H9 (cell line): Measurements from ENCODE around the gene ETNK2. TPM values are rescaled to one million over a fixed set of nuclear protein-coding genes. Genes with fewer than 3 reads are reported as not detected.

Experiments used
- DNase-seq: peaks from one replicate; pipeline ENCODE4 v3.0.0-alpha.2; 2017
- H2AFZ ChIP-seq: one replicate; pipeline ENCODE4 v1.6.1; 2013; ENCODE audit warnings: mild to moderate bottlenecking, low read length, control low read depth, moderate library complexity
- H2AK5ac ChIP-seq: 2 replicates; pipeline ENCODE4 v1.6.1; 2013; ENCODE audit warnings: low read length, control low read depth, mixed read lengths; ENCODE audit not compliant: insufficient read length
- H2BK120ac ChIP-seq: one replicate; pipeline ENCODE4 v1.6.1; 2013; ENCODE audit warnings: low read depth, mild to moderate bottlenecking, low read length, control low read depth, inconsistent platforms; ENCODE audit not compliant: poor library complexity, severe bottlenecking
- H2BK12ac ChIP-seq: 2 replicates; pipeline ENCODE4 v1.6.1; 2013; ENCODE audit warnings: low read length, control low read depth, mixed read lengths, low read depth; ENCODE audit not compliant: insufficient read length
- H2BK15ac ChIP-seq: 2 replicates; pipeline ENCODE4 v1.6.1; 2013; ENCODE audit warnings: low read depth, low read length, control low read depth
- H2BK20ac ChIP-seq: one replicate; pipeline ENCODE4 v1.6.1; 2013; ENCODE audit warnings: low read depth, mild to moderate bottlenecking, low read length, control low read depth, inconsistent platforms; ENCODE audit not compliant: poor library complexity, severe bottlenecking
- H2BK5ac ChIP-seq: 2 replicates; pipeline ENCODE4 v1.6.1; 2013; ENCODE audit warnings: low read length, control low read depth, mixed read lengths; ENCODE audit not compliant: insufficient read length
- H3K14ac ChIP-seq: 2 replicates; pipeline ENCODE4 v1.6.1; 2013; ENCODE audit warnings: low read length, control low read depth; ENCODE audit not compliant: insufficient read depth
- H3K18ac ChIP-seq: 2 replicates; pipeline ENCODE4 v1.6.1; 2013; ENCODE audit warnings: low read depth, mild to moderate bottlenecking, mixed read lengths, low read length, control low read depth; ENCODE audit not compliant: insufficient read length
- H3K23ac ChIP-seq: 2 replicates; pipeline ENCODE4 v1.6.1; 2013; ENCODE audit warnings: low read length, control low read depth, mixed read lengths, low read depth; ENCODE audit not compliant: insufficient read length
- H3K23me2 ChIP-seq: 2 replicates; pipeline ENCODE4 v1.6.1; 2013; ENCODE audit warnings: low read depth, mild to moderate bottlenecking, mixed read lengths, low read length, control low read depth; ENCODE audit not compliant: insufficient read length, poor library complexity, severe bottlenecking
- H3K27ac ChIP-seq: 2 replicates; pipeline ENCODE4 v1.5.1; 2013; ENCODE audit warnings: low read length, control low read depth, mixed read lengths, low read depth; ENCODE audit not compliant: insufficient read length
- H3K27me3 ChIP-seq: 2 replicates; pipeline ENCODE4 v1.6.1; 2013; ENCODE audit warnings: low read length, control low read depth, inconsistent platforms; ENCODE audit not compliant: insufficient read depth
- H3K4ac ChIP-seq: 2 replicates; pipeline ENCODE4 v1.6.1; 2013; ENCODE audit warnings: low read depth, mild to moderate bottlenecking, control low read depth, inconsistent platforms, low read length, moderate library complexity
- H3K4me1 ChIP-seq: 2 replicates; pipeline ENCODE4 v1.6.1; 2013; ENCODE audit warnings: low read length, control low read depth, inconsistent platforms; ENCODE audit not compliant: insufficient read depth
- H3K4me2 ChIP-seq: 2 replicates; pipeline ENCODE4 v1.6.1; 2013; ENCODE audit warnings: low read length, control low read depth, mixed read lengths; ENCODE audit not compliant: insufficient read length, insufficient read depth
- H3K56ac ChIP-seq: 2 replicates; pipeline ENCODE4 v1.6.1; 2013; ENCODE audit warnings: low read depth, mild to moderate bottlenecking, mixed read lengths, low read length, control low read depth; ENCODE audit not compliant: insufficient read length
- H3K79me1 ChIP-seq: 2 replicates; pipeline ENCODE4 v1.6.1; 2013; ENCODE audit warnings: low read depth, mild to moderate bottlenecking, moderate library complexity, low read length, control low read depth, inconsistent platforms; ENCODE audit not compliant: insufficient read depth, poor library complexity, severe bottlenecking
- H3K79me2 ChIP-seq: 2 replicates; pipeline ENCODE4 v1.6.1; 2013; ENCODE audit warnings: low read length, control low read depth, inconsistent platforms; ENCODE audit not compliant: insufficient read depth
- H3K9ac ChIP-seq: 2 replicates; pipeline ENCODE4 v1.6.1; 2013; ENCODE audit warnings: low read length, control low read depth, mixed read lengths; ENCODE audit not compliant: insufficient read length; ENCODE audit errors: extremely low read depth
- H3K9me3 ChIP-seq: one replicate; pipeline ENCODE4 v1.6.1; 2013; ENCODE audit warnings: low read depth, low read length, inconsistent platforms; ENCODE audit not compliant: control insufficient read depth
- H3T11ph ChIP-seq: one replicate; pipeline ENCODE4 v1.6.1; 2013; ENCODE audit warnings: mild to moderate bottlenecking, low read length, control low read depth, inconsistent platforms
- H4K20me1 ChIP-seq: one replicate; pipeline ENCODE4 v1.6.1; 2013; ENCODE audit not compliant: control insufficient read depth, insufficient read length, insufficient read depth
- H4K5ac ChIP-seq: 2 replicates; pipeline ENCODE4 v1.6.1; 2013; ENCODE audit warnings: low read depth, mild to moderate bottlenecking, mixed read lengths, low read length, control low read depth; ENCODE audit not compliant: insufficient read length
- H4K8ac ChIP-seq: replicated peaks from 2 replicates; pipeline ENCODE4 v1.6.1; 2013; ENCODE audit warnings: low read length, control low read depth, mixed read lengths, low read depth; ENCODE audit not compliant: insufficient read length
- H4K91ac ChIP-seq: 2 replicates; pipeline ENCODE4 v1.6.1; 2013; ENCODE audit warnings: low read depth, mild to moderate bottlenecking, moderate library complexity, mixed read lengths, low read length, control low read depth; ENCODE audit not compliant: insufficient read length
- H3K27ac Mint-ChIP-seq, 3 experiments: 2 replicates in 2 of 3; 3 replicates in 1 of 3; pipeline ENCODE4 v1.8.0; 2020 to 2021; ENCODE audit warnings: mixed read lengths in 3 of 3, mild to moderate bottlenecking in 1 of 3, moderate library complexity in 1 of 3
- H3K27me3 Mint-ChIP-seq: 2 replicates; pipeline ENCODE4 v1.8.0; 2021; ENCODE audit warnings: low read depth, mild to moderate bottlenecking, moderate library complexity, mixed read lengths
- H3K36me3 Mint-ChIP-seq, 3 experiments: 2 replicates in 2 of 3; 3 replicates in 1 of 3; pipeline ENCODE4 v1.8.0; 2020 to 2021; ENCODE audit warnings: low read depth in 3 of 3, mixed read lengths in 3 of 3; ENCODE audit not compliant: insufficient read depth in 1 of 3
- H3K4me1 Mint-ChIP-seq, 2 experiments: 2 replicates each; pipeline ENCODE4 v1.8.0; 2020; ENCODE audit warnings: mixed read lengths in 2 of 2
- H3K4me3 Mint-ChIP-seq, 2 experiments: 2 replicates in 1 of 2; 3 replicates in 1 of 2; pipeline ENCODE4 v1.8.0; 2020 to 2021; ENCODE audit warnings: mild to moderate bottlenecking in 2 of 2, mixed read lengths in 2 of 2, moderate library complexity in 1 of 2
- H3K9me3 Mint-ChIP-seq, 2 experiments: 2 replicates in 1 of 2; 3 replicates in 1 of 2; pipeline ENCODE4 v1.8.0; 2020; ENCODE audit warnings: mild to moderate bottlenecking in 2 of 2, mixed read lengths in 2 of 2, moderate library complexity in 1 of 2
- CTCF ChIP-seq: fragments of 200-600 bp; sonication (generic); conservative IDR thresholded peaks from 3 replicates; pipeline ENCODE4 v1.8.0; 2021; ENCODE audit warnings: antibody characterized with exemption, mild to moderate bottlenecking
- WGBS: extraction: QIAGEN DNeasy Blood & Tissue Kit; methylation state at CpG from one replicate; pipeline ENCODE4 v1.1.7; 2013; ENCODE audit warnings: missing lambda C conversion rate, low lambda C conversion rate, mixed read lengths; ENCODE audit not compliant: insufficient read length; ENCODE audit errors: extremely low coverage; 5-methylcytosine and 5-hydroxymethylcytosine counted together
- total RNA-seq: library from RNA; stranded (reverse); gene quantifications from 2 replicates; pipeline ENCODE4 v1.2.1, GENCODE V29; 2021

ETNK2 gene
- total RNA-seq, 1 experiment from 2014 or later = 17.6 TPM

GRCh38 chr1:204093781-204094180, 58.1 kb downstream of the ETNK2 start:
- Histone ChIP-seq H2BK120ac (no peak overlapping the region), H3K18ac (no peak overlapping the region), H4K5ac (no peak overlapping the region), H4K20me1 (peaks cover 4% of the 10 kb centered on the region), H2BK15ac (no peak overlapping the region), H3K27ac (no peak overlapping the region), H3K27me3 (no peaks in the 10 kb centered on the region), H4K8ac (no peak overlapping the region), H3K4me2 (peak overlapping the region; percentile 41), H3K9ac (no peak overlapping the region), H2BK5ac (no peak overlapping the region), H2BK20ac (no peak overlapping the region), H3K14ac (no peak overlapping the region), H2BK12ac (no peak overlapping the region), H3K23me2 (no peaks in the 10 kb centered on the region), H3K4ac (no peak overlapping the region), H3T11ph (no peak overlapping the region), H2AFZ (no peak overlapping the region), H3K79me1 (peaks cover 6% of the 10 kb centered on the region), H2AK5ac (no peak overlapping the region), H3K79me2 (peaks cover 78% of the 10 kb centered on the region), H4K91ac (no peak overlapping the region), H3K9me3 (no peaks in the 10 kb centered on the region), H3K23ac (no peak overlapping the region), H3K56ac (no peak overlapping the region), H3K4me1 (peaks cover 31% of the 10 kb centered on the region)
- no peak for TF ChIP-seq CTCF
- Mint-ChIP-seq H3K27me3 (no peaks in the 10 kb centered on the region; the same call in 1 of the 2 replicates), H3K4me1 (peaks cover 78 to 83% of the 10 kb centered on the region in 2 experiments), H3K27ac (peak overlapping the region in 2 of 3 experiments; percentile 29 to 64; a peak in 4 of 7 replicates), H3K4me3 (peak overlapping the region in 1 of 2 experiments; percentile 58; a peak in 3 of 5 replicates), H3K36me3 (peaks cover 2 to 10% (median 8%) of the 10 kb centered on the region in 3 experiments; a peak in 4 of 7 replicates), H3K9me3 (no peaks in the 10 kb centered on the region)
- no peak for DNase-seq
- WGBS = no CpG with 5 or more reads among the region's 2 CpGs
